NCI-H82 treated with DMSO at 0.1 percent for 48 hours (cell line): ENCODE data around the gene ANAPC7.
"Not testable (repeated sequence)": the region's sequence is repeated elsewhere in the genome, so short reads cannot be mapped to it uniquely, and the experiment has no call there.

Experiments
- DNase-seq: peaks from one replicate; lab custom pipeline; 2025; ENCODE audit not compliant: unreplicated experiment; lab: John Stamatoyannopoulos, UW

ANAPC7 gene

DNA sequence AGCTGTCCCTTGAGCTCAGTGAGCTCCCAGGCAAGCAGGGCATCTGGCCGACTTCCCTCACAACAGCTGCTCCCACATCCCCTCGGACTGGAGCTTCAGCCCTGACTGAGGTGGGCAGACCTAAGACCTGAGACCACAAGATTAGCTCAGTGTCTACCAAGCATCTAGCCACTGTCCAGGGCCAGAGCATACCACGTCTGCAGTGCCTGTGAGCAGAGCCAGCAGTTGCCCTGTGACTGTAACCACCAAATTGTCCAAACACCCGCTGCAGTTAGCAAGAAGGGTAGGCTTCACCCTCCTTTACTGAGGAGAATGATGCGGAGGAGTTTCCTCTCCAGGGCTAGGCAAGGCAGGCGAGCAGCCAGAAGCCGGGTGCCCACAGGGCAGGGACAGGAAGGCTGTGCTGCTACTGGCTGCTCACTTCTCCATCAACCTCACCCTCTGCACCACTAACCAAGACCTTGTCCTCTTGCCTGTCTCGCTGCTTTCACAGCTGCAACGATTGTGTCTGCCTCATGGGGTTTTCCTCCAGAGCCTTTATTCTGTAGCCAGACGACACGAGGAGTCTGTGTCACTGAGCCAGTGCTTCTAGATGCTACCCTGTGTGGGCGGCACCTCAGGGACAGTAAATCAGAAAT, 53.9 kb downstream of the ANAPC7 start:
- no peak for DNase-seq

DNA sequence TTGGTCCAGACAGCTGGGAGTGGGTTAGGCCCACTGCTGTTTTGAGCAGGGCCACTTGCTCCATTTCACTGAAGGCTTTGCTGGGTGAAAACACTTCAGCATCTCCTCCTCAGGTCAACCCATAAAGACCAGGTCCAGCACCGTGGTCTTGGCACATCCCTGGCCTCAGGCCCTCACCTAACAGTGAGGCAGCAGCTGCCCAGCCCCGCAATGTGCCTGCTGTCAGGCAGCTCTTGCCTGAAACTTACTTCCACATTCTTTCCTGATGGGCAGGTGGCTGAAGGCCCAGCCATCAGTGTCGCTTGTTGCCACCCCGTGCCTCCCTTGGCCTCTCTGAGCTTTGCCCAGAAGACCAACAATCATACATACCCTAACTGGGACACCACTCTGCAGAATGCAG, 54.4 kb downstream of the ANAPC7 start:
- DNase-seq = no peak

DNA sequence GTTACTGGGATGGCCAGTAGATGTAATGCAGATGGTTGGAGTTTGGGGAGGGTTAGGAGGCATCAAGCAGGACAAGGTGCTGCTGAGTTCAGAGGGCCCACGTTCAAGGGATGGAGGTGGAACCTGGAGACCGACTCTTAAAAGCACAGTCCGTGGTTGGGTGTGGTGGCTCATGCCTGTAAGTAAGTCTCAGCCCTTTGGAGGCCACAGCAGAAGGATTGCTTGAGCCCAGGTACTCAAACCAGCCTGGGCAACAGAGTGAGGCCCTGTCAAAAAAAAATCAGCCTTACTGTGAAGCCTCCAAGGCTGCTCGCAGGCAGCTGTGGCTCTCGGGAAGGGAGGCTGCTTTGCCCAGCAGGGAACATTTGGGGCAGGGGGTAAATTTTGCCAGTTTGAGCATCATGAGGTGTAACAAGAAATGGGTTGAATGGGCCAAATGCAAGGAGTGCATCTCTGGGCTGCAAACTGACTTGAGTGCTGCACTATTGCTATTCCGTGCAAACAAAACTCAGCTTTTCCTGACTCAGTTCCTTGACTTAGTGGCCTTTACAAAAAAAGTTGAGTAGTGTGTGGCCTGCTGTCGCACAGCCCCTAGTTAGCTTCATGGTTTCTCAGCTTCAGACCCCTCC, 55.0 kb downstream of the ANAPC7 start:
- DNase-seq = no peak

DNA sequence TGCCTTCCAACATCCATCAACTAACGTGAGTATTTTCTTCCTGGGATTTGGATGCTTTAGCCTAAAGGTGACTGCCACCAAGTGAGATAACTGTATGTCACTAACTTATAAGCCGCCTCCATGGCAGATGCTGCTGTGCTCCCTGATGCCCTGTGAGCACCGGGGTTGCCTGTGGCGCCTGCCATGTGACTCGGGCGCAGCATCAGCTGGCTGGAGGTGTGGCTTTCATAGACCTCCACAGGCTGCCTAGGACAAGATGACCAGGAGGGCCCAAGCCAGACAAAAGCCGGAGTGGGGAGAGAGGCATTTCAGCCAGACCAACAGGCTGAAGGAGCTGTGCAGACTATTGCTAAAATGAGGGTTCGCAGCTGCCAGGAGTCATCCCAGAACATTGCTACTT, 55.7 kb downstream of the ANAPC7 start:
- DNase-seq = no peak

DNA sequence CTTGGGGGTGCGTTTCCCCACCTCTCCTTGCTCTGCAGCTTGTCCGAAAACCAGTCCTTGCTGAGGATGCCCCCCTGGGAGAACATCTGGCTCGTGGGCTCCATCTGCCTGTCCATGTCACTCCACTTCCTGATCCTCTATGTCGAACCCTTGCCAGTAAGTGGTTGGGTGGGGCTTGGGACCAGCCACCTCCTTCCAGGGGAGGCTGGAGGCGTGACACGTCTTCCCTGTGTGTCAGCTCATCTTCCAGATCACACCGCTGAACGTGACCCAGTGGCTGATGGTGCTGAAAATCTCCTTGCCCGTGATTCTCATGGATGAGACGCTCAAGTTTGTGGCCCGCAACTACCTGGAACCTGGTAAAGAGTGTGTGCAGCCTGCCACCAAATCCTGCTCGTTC, 57.5 kb downstream of the ANAPC7 start:
- no peak for DNase-seq

DNA sequence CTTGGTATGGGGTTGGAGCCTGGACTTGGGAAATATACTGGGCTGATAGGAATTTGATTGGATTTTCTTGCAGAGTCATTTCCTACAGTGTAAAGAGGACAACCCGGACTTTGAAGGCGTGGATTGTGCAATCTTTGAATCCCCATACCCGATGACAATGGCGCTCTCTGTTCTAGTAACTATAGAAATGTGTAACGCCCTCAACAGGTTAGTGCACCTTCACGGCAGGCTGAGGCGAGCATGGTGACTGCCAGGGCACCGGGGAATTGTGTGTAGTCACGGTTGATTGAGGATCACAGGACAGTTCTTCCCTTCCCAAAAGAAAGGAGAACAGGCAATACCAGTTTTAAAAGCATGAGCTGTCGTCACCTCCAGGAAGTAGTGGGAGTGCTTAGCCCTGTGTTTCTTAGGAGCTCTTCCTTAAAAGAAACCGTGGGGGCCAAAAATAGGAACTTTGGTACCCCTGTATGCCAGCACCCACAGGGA, 58.3 kb downstream of the ANAPC7 start:
- DNase-seq = no peak

DNA sequence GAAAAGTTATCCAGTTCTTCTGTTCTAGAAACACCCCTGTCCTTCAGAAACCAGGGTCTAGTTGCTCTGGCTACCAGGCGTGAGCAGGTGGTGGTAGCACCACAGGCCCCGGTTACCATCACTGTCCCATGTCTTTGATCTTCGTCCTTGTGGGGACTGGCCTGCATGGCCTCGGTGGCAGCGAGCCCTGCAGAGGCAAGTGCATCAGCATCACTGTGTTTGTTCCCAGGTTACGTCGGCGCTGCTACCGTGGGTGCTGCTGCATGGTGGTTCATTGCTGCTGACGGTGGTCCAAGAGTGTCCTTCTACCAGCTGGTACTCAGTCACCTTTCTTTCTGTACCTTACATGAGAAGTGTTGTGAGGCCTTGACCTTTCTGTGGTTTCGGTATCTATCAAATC, 58.9 kb downstream of the ANAPC7 start:
- no peak for DNase-seq

- no peak for DNase-seq
These were observed 59.6 kb downstream of the ANAPC7 start for GRCh38 chr12:110343736-110344555.

DNA sequence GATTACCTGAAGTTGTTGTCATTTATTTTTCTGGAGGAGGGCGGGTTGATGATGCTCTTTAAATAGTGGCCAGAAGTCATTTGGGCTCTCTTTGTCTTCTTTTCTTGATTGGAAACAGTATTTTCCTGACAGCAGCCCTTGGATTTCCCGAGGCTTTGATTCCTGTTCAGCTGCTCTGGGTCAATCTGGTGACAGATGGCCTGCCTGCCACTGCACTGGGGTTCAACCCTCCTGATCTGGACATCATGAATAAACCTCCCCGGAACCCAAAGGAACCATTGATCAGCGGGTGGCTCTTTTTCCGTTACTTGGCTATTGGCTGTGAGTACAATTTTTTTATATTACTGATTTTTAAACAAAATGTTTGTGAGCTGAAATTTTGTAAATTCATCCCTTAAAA, 60.4 kb downstream of the ANAPC7 start:
- no peak for DNase-seq

- no peak for DNase-seq
These were observed 61.4 kb downstream of the ANAPC7 start for GRCh38 chr12:110342157-110342556.

DNA sequence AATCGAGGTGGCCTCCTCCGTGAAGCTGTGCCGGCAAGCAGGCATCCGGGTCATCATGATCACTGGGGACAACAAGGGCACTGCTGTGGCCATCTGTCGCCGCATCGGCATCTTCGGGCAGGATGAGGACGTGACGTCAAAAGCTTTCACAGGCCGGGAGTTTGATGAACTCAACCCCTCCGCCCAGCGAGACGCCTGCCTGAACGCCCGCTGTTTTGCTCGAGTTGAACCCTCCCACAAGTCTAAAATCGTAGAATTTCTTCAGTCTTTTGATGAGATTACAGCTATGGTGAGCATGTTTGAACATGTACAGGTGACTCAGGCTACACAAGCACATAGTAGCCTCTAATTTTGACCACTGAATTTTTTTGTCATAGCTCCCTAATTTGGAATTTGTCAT, 62.8 kb downstream of the ANAPC7 start:
- no peak for DNase-seq

DNA sequence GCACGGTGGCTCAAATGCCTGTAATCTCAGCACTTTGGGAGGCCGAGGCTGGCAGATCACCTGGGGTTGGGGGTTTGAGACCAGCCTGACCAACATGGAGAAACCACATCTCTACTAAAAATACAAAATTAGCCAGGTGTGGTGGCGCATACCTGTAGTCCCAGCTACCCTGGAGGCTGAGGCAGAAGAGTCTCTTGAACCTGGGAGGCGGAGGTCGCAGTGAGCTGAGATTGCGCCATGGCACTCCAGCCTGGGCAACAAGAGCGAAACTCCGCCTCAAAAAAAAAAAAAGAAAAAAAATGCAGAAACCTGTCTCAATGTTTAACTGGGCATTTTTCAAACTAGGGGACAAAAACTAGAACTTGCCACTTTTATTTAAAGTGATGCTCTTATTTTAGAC, 63.2 kb downstream of the ANAPC7 start:
- not testable (repeated sequence) for DNase-seq

DNA sequence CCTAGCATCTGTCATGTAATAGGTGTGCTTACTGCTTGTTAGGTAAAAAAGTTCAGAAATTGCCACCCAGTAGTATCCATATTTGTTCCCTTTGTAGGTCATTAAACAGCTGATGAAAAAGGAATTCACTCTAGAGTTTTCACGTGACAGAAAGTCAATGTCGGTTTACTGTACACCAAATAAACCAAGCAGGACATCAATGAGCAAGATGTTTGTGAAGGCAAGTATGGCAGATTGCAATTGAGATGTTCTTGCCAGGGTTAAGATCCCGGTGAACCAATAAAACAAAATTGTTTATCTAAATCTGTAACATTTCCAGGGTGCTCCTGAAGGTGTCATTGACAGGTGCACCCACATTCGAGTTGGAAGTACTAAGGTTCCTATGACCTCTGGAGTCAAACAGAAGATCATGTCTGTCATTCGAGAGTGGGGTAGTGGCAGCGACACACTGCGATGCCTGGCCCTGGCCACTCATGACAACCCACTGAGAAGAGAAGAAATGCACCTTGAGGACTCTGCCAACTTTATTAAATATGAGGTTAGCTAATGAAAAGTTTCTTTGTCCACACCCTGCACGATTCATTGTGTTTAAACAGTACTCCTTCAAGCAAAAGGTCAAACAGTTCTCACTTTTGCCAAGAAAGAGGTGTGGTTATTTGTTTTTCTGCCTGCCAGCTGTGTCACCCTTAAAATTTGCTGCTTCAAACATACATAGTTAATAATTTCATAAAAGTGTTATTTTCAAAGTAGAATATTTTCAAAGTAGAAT, 64.1 kb downstream of the ANAPC7 start:
- DNase-seq = no peak

DNA sequence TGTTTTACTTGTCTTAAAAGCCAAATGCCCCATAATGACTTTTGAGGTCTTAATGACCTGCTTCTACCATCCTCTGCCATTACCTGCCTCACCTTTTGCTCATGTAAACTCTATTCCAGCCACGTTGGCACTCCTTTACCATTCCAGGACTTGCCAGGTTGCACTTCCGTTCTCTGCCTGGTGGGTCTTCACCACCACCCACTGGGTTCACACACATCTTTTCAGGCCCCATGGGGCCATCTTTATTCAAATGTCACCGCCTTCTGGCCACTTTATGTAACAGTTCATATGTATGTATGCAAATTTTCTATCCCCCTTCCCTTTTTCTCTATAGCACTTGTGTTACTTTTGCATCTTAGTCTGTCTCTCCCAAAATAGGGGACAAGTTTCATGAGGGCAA, 64.8 kb downstream of the ANAPC7 start:
- no peak for DNase-seq

- DNase-seq = no peak
These were observed 65.4 kb downstream of the ANAPC7 start for GRCh38 chr12:110337912-110338710.

GRCh38 chr12:110335481-110336045, 67.9 kb downstream of the ANAPC7 start:
- DNase-seq = no peak

GRCh38 chr12:110333201-110333600, 70.3 kb downstream of the ANAPC7 start:
- no peak for DNase-seq

DNA sequence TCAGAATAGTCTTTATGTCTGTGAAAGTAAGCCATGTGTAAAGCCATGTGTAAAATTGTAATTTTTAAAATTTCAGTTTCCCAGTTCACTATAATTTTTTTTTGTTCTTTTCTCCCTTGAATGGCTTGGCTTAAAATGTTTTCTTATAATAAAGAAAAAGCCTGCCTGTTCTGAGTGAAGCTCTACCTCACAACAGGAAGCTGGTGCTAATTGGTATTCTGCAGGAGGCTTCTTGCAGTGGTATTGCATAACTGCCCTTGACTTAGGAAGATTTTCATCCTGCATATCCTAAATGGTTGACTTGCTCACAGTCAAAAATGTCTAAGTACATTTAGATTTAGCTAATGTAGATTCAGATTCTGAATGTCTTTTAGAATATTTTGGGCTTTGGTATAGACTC, 73.0 kb downstream of the ANAPC7 start:
- no peak for DNase-seq

GRCh38 chr12:110330124-110330523, 73.4 kb downstream of the ANAPC7 start:
- DNase-seq = no peak

DNA sequence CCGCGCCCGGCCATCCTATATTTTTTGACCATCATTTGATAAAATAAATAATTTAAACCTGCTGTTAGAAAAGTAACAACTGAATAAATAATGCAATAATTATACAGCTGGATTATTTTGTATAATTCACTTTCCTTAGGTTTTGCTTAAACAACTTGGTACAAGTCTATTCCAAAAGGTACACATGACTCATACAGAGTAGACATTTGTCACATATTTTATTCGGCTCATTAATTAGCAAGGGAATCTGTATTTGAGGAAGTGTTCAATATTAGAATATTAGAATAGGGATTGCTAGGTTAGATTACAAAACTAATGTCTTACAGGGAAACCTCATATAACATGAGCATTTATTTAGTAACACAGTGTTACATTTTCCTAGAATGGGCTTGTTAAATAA, 73.8 kb downstream of the ANAPC7 start:
- no peak for DNase-seq
